ENCODE data around the gene CTDP1.

The CTDP1 gene

GRCh38 chr18:79768745-79769144 is 89.1 kb downstream of the CTDP1 start:
- Histone ChIP-seq H3K4me3 (ENCODE audit: low read length in 2 of 2) (no peak overlapping the region), H3K9ac (ENCODE audit: low read depth in 1 of 2, low read length in 2 of 2) (no peak overlapping the region), H3K36me3 (ENCODE audit: control insufficient read depth in 2 of 2, insufficient read depth in 2 of 2, low read length in 2 of 2) (no peaks in the 10 kb centered on the region), H3K27ac (ENCODE audit: low read depth in 2 of 2, low read length in 2 of 2) (no peak overlapping the region), H3K4me1 (ENCODE audit: control insufficient read depth in 2 of 2, insufficient read depth in 2 of 2, low read length in 2 of 2) (no peaks in the 10 kb centered on the region), H3K27me3 (ENCODE audit: control insufficient read depth in 2 of 2, insufficient read depth in 2 of 2, low read length in 2 of 2) (peaks cover 0 to 2% of the 10 kb centered on the region in 2 donors), H3K9me3 (ENCODE audit: control insufficient read depth in 2 of 2, low read length in 2 of 2) (no peaks in the 10 kb centered on the region)

DNA sequence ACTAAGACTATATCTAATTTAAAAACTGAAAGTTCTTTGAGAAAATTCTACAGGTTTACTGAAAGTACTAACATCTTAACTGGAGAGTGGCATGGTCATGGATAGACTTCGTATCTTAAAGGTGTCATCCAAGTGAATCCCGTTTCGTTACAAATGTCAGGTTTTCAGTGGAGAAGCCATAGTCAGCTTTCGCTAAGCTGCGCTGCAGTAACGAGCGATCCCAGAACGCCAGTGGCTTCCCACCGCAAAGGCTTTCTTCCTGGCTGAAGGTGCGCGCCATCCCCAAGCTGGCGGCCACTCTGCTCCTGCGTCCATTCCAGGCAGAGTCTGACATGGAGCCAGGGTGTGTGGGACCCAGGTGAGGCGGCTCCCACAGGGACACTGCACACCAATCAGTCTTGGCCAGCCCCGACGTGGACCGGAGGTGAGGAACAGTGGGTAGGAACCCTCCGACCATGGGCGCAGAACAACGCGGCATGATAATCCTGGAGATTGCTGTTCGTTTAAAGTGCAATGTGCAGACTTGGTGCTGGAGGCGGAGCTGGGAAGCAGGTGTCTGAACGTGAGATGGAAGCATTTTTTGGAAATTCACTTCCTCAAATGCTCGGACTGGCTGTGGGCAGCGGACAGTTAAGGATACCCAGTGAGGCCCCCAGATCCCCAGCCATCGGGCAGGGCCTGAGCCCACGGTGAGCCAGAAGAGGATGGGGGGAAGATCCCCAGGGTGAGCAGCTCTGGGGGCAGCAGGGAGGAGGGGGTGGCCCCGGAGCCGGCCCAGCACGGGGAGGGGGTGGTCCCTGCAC is 90.3 kb downstream of the CTDP1 start:
- H3K4me3 ChIP-seq (ENCODE audit: low read length in 2 of 2): no peak overlapping the region
- no peak overlapping the region for H3K27ac ChIP-seq (ENCODE audit: low read depth in 2 of 2, low read length in 2 of 2)
- H3K9me3 ChIP-seq (ENCODE audit: control insufficient read depth in 2 of 2, low read length in 2 of 2): no peaks in the 10 kb centered on the region
- no peaks in the 10 kb centered on the region for H3K4me1 ChIP-seq (ENCODE audit: control insufficient read depth in 2 of 2, insufficient read depth in 2 of 2, low read length in 2 of 2)
- peaks cover 0 to 2% of the 10 kb centered on the region in 2 donors for H3K27me3 ChIP-seq (ENCODE audit: control insufficient read depth in 2 of 2, insufficient read depth in 2 of 2, low read length in 2 of 2)
- no peak overlapping the region for H3K9ac ChIP-seq (ENCODE audit: low read depth in 1 of 2, low read length in 2 of 2)
- no peaks in the 10 kb centered on the region for H3K36me3 ChIP-seq (ENCODE audit: control insufficient read depth in 2 of 2, insufficient read depth in 2 of 2, low read length in 2 of 2)

GRCh38 chr18:79770501-79770815 is 90.9 kb downstream of the CTDP1 start:
- no peak overlapping the region for H3K4me3 ChIP-seq (ENCODE audit: low read length in 2 of 2)
- H3K27me3 ChIP-seq (ENCODE audit: control insufficient read depth in 2 of 2, insufficient read depth in 2 of 2, low read length in 2 of 2): peaks cover 0 to 2% of the 10 kb centered on the region in 2 donors
- no peaks in the 10 kb centered on the region for H3K36me3 ChIP-seq (ENCODE audit: control insufficient read depth in 2 of 2, insufficient read depth in 2 of 2, low read length in 2 of 2)
- no peaks in the 10 kb centered on the region for H3K4me1 ChIP-seq (ENCODE audit: control insufficient read depth in 2 of 2, insufficient read depth in 2 of 2, low read length in 2 of 2)
- no peak overlapping the region for H3K27ac ChIP-seq (ENCODE audit: low read depth in 2 of 2, low read length in 2 of 2)
- no peaks in the 10 kb centered on the region for H3K9me3 ChIP-seq (ENCODE audit: control insufficient read depth in 2 of 2, low read length in 2 of 2)
- H3K9ac ChIP-seq (ENCODE audit: low read depth in 1 of 2, low read length in 2 of 2): no peak overlapping the region

GRCh38 chr18:79770826-79771225 is 91.2 kb downstream of the CTDP1 start:
- no peaks in the 10 kb centered on the region for H3K9me3 ChIP-seq (ENCODE audit: control insufficient read depth in 2 of 2, low read length in 2 of 2)
- no peak overlapping the region for H3K4me3 ChIP-seq (ENCODE audit: low read length in 2 of 2)
- no peaks in the 10 kb centered on the region for H3K4me1 ChIP-seq (ENCODE audit: control insufficient read depth in 2 of 2, insufficient read depth in 2 of 2, low read length in 2 of 2)
- peaks cover 0 to 2% of the 10 kb centered on the region in 2 donors for H3K27me3 ChIP-seq (ENCODE audit: control insufficient read depth in 2 of 2, insufficient read depth in 2 of 2, low read length in 2 of 2)
- no peak overlapping the region for H3K9ac ChIP-seq (ENCODE audit: low read depth in 1 of 2, low read length in 2 of 2)
- no peaks in the 10 kb centered on the region for H3K36me3 ChIP-seq (ENCODE audit: control insufficient read depth in 2 of 2, insufficient read depth in 2 of 2, low read length in 2 of 2)
- no peak overlapping the region for H3K27ac ChIP-seq (ENCODE audit: low read depth in 2 of 2, low read length in 2 of 2)

DNA sequence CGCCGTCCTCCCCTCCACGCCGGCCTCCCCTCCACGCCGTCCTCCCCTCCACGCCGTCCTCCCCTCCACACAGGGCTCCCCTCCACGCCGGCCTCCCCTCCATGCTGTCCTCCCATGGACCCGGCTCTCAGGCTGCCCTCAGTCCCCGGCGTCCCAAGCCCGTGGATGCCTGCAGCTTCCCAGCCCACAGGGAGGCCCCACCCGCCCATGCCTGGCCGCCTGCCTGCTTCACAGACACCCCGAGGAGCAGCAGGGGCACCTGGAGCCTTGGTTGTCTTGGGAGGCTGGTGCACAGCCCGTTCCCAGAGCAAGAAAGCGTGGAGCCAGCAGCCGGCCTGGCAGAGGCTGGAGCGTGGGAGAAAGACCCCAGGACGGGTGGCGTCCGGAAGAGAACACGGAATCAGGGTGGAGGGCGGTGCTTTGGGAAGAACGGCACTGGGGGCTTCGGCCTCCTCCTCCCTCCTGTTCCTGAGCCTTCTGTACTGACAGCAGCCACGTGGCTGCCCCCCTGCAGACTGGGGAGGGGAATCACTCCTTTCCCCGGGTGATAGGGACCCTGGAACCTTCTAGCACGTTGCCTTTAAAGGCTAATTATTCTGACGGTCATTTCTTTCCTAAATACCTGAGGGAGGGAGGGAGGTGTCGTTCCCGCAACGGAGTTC is 92.0 kb downstream of the CTDP1 start:
- no peaks in the 10 kb centered on the region for H3K9me3 ChIP-seq (ENCODE audit: control insufficient read depth in 2 of 2, low read length in 2 of 2)
- H3K36me3 ChIP-seq (ENCODE audit: control insufficient read depth in 2 of 2, insufficient read depth in 2 of 2, low read length in 2 of 2): no peaks in the 10 kb centered on the region
- H3K4me1 ChIP-seq (ENCODE audit: control insufficient read depth in 2 of 2, insufficient read depth in 2 of 2, low read length in 2 of 2): no peaks in the 10 kb centered on the region
- no peak overlapping the region for H3K9ac ChIP-seq (ENCODE audit: low read depth in 1 of 2, low read length in 2 of 2)
- no peak overlapping the region for H3K27ac ChIP-seq (ENCODE audit: low read depth in 2 of 2, low read length in 2 of 2)
- H3K4me3 ChIP-seq (ENCODE audit: low read length in 2 of 2): no peak overlapping the region
- H3K27me3 ChIP-seq (ENCODE audit: control insufficient read depth in 2 of 2, insufficient read depth in 2 of 2, low read length in 2 of 2): peaks cover 0 to under 1% of the 10 kb centered on the region in 2 donors

DNA sequence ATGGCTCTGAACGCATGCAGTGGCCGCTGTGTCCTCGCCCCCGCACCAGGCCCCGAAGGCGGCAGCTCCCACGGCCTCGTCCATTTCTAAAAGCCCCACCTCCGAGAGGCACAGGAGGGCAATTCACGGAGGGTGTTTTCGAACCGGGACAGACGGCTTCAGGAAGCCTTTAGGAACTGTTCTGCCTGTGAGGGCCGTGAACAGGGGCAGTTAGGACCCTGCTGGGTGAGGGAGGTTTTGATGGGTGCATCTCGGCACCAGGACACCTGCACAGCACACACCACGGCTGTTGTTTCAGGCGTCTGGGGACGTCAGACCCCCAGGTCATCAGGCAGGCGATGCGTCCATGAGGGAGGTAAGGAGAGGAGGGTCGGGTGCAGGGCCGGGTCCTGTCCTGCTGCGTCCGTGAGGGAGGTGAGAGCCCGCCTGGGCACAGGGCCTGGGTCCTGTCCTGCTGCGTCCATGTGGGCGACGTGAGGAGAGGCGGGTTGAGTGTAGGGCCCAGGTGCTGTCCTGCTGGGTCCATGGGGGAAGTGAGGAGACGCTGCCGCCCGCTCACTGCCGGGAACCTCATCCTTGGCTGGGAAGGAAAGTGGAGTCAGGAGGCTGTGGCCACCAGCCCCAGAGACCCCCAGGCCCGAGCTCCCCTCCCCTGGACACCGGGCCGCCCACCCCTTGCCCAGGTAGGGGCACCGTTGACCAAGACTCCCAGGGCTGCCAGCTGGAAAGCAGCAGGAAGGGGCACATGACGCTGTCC is 92.7 kb downstream of the CTDP1 start:
- Histone ChIP-seq H3K36me3 (ENCODE audit: control insufficient read depth in 2 of 2, insufficient read depth in 2 of 2, low read length in 2 of 2) (no peaks in the 10 kb centered on the region), H3K27me3 (ENCODE audit: control insufficient read depth in 2 of 2, insufficient read depth in 2 of 2, low read length in 2 of 2) (peaks cover 0 to 2% of the 10 kb centered on the region in 2 donors), H3K9ac (ENCODE audit: low read depth in 1 of 2, low read length in 2 of 2) (no peak overlapping the region), H3K4me1 (ENCODE audit: control insufficient read depth in 2 of 2, insufficient read depth in 2 of 2, low read length in 2 of 2) (no peaks in the 10 kb centered on the region), H3K9me3 (ENCODE audit: control insufficient read depth in 2 of 2, low read length in 2 of 2) (no peaks in the 10 kb centered on the region), H3K4me3 (ENCODE audit: low read length in 2 of 2) (no peak overlapping the region), H3K27ac (ENCODE audit: low read depth in 2 of 2, low read length in 2 of 2) (no peak overlapping the region)

GRCh38 chr18:79772865-79773696 is 93.5 kb downstream of the CTDP1 start:
- Histone ChIP-seq H3K36me3 (ENCODE audit: control insufficient read depth in 2 of 2, insufficient read depth in 2 of 2, low read length in 2 of 2) (no peaks in the 10 kb centered on the region), H3K4me3 (ENCODE audit: low read length in 2 of 2) (no peak overlapping the region), H3K4me1 (ENCODE audit: control insufficient read depth in 2 of 2, insufficient read depth in 2 of 2, low read length in 2 of 2) (no peaks in the 10 kb centered on the region), H3K9ac (ENCODE audit: low read depth in 1 of 2, low read length in 2 of 2) (no peak overlapping the region), H3K27ac (ENCODE audit: low read depth in 2 of 2, low read length in 2 of 2) (no peak overlapping the region), H3K27me3 (ENCODE audit: control insufficient read depth in 2 of 2, insufficient read depth in 2 of 2, low read length in 2 of 2) (peaks cover 0 to 3% of the 10 kb centered on the region in 2 donors), H3K9me3 (ENCODE audit: control insufficient read depth in 2 of 2, low read length in 2 of 2) (no peaks in the 10 kb centered on the region)

- Histone ChIP-seq H3K4me1 (ENCODE audit: control insufficient read depth in 2 of 2, insufficient read depth in 2 of 2, low read length in 2 of 2) (no peaks in the 10 kb centered on the region), H3K27ac (ENCODE audit: low read depth in 2 of 2, low read length in 2 of 2) (no peak overlapping the region), H3K9me3 (ENCODE audit: control insufficient read depth in 2 of 2, low read length in 2 of 2) (no peaks in the 10 kb centered on the region), H3K36me3 (ENCODE audit: control insufficient read depth in 2 of 2, insufficient read depth in 2 of 2, low read length in 2 of 2) (no peaks in the 10 kb centered on the region), H3K27me3 (ENCODE audit: control insufficient read depth in 2 of 2, insufficient read depth in 2 of 2, low read length in 2 of 2) (peaks cover 0 to 3% of the 10 kb centered on the region in 2 donors), H3K9ac (ENCODE audit: low read depth in 1 of 2, low read length in 2 of 2) (no peak overlapping the region), H3K4me3 (ENCODE audit: low read length in 2 of 2) (no peak overlapping the region)
Measured at GRCh38 chr18:79774111-79774510, 94.5 kb downstream of the CTDP1 start.

DNA sequence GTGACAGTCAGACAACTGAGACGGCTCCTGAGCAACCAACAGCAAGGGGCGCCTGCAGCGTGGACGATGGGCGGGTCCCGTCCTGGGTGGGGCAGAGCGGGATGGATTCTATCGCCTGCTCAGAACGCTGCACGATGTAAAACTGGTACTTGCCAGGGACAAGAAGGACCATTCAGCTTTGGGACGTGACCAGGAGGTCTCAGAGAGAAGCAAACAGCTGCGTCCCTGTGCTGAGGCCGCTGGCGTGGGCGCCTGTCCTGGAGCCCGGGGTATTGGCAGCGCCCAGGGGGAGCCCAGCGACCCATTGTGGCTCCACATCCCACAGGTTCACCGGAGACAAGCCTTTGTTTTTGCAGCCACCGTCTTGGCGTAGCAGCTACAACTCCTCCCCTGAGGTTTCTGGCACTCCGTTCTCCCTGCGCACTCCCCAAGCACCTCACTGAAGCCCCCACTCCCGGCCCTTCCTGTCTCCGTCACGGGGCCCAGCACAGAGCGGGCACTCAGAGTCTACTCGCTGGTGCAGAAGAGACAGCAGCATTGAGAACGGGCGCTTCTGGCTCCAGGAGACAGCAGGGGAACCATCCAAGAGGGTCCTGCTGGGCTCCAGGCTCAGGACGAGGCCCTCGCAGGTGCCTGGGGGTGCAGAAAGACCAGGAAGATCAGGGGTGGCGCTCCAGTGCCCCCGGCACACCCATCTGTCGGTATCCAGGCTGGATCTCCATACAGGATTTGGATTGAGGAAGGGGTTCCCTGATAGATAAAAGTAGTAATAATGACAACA is 96.0 kb downstream of the CTDP1 start:
- Histone ChIP-seq H3K36me3 (ENCODE audit: control insufficient read depth in 2 of 2, insufficient read depth in 2 of 2, low read length in 2 of 2) (no peaks in the 10 kb centered on the region), H3K27ac (ENCODE audit: low read depth in 2 of 2, low read length in 2 of 2) (no peak overlapping the region), H3K27me3 (ENCODE audit: control insufficient read depth in 2 of 2, insufficient read depth in 2 of 2, low read length in 2 of 2) (peaks cover 0 to 3% of the 10 kb centered on the region in 2 donors), H3K4me1 (ENCODE audit: control insufficient read depth in 2 of 2, insufficient read depth in 2 of 2, low read length in 2 of 2) (no peaks in the 10 kb centered on the region), H3K9ac (ENCODE audit: low read depth in 1 of 2, low read length in 2 of 2) (no peak overlapping the region), H3K4me3 (ENCODE audit: low read length in 2 of 2) (no peak overlapping the region), H3K9me3 (ENCODE audit: control insufficient read depth in 2 of 2, low read length in 2 of 2) (no peaks in the 10 kb centered on the region)

All from mucosa of rectum (tissue), 2 donors.